ENCODE results near the gene POP4.
A peak's percentile ranks its signal among the peaks of the same experiment; 100 is the strongest.

The POP4 gene

DNA sequence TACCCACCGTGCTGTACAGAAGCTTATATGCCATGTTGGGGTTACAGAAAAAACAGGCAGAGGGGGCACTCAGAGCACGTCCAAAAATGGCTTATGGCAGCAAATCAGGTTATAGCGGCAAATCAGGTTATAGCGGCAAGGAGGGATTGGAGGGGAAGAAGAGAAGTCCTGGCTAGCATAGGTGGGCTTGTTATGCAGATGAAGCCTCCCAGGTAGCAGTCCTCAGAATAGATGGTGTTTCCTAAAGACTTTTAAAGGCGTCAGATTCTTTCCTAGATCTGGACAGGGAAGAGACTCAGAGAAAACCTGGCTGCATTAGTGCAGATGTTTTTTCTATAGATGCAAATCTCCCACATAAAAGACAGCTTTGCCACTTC, 39.4 kb downstream of the POP4 start:
- DNase-seq (ENCODE audit: low read depth) = no peak
- TF ChIP-seq, protein P1, sequence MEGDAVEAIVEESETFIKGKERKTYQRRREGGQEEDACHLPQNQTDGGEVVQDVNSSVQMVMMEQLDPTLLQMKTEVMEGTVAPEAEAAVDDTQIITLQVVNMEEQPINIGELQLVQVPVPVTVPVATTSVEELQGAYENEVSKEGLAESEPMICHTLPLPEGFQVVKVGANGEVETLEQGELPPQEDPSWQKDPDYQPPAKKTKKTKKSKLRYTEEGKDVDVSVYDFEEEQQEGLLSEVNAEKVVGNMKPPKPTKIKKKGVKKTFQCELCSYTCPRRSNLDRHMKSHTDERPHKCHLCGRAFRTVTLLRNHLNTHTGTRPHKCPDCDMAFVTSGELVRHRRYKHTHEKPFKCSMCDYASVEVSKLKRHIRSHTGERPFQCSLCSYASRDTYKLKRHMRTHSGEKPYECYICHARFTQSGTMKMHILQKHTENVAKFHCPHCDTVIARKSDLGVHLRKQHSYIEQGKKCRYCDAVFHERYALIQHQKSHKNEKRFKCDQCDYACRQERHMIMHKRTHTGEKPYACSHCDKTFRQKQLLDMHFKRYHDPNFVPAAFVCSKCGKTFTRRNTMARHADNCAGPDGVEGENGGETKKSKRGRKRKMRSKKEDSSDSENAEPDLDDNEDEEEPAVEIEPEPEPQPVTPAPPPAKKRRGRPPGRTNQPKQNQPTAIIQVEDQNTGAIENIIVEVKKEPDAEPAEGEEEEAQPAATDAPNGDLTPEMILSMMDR (conservative IDR thresholded peaks at IDR 0.05; ENCODE audit: control insufficient read depth, insufficient read depth, low read depth, low read length) = no peak
- no peak overlapping the region for H3K4me3 ChIP-seq (ENCODE audit: control insufficient read depth, low read depth, low read length)

DNA sequence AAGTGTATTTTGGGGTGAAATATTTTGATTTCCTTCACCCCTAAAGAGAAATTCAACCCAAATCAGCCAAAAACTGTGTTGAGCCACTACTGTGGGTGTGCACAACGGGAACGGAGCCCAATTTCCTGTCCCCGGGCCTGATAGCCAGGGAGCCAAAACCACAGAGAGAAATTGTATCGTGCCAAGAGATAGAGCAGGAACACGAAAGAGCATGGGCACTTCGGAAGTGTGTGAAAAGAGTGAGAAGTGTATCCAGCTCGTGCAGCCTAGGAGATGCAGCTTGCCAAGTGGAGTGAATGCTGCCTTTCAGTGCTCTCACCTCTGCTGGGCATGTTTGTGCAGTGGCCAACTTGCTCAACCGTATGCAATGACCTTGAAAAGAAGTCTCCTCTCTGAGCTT, 39.8 kb downstream of the POP4 start:
- TF ChIP-seq, protein P1 (conservative IDR thresholded peaks at IDR 0.05; ENCODE audit: control insufficient read depth, insufficient read depth, low read depth, low read length) = no peak
- DNase-seq (ENCODE audit: low read depth) = peak; percentile 34
- H3K4me3 ChIP-seq (ENCODE audit: control insufficient read depth, low read depth, low read length) = no peak overlapping the region

DNA sequence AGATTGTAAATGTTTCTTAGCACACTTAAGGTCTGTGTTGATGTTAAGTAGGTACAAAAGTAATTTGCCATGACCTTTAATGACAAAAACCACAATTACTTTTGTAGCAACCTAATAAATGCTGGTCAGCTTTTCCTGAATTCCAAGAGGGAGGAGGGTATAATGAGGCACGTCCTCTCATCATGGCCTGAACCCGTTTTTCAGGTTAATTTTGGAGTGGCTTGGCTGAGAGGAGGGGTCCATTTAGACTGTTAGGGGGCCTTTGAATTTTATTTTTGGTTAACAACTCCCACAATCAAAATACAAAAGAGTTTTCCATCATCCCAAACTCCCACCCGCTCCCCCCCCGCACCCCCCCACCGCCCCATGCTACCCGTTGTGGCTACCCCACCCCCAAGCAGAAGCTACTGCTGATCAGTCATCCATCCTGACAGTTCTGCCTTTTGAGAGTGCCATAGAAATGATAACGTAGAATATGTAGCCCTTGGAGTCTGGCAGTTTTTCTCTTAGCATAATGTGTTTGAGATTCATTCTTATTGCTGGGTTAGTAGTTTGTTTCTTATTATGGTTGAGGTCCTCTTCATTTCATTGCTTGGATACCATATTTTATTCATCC, 44.8 kb downstream of the POP4 start:
- no peak overlapping the region for H3K4me3 ChIP-seq (ENCODE audit: control insufficient read depth, low read depth, low read length)
- TF ChIP-seq, protein P1 (conservative IDR thresholded peaks at IDR 0.05; ENCODE audit: control insufficient read depth, insufficient read depth, low read depth, low read length) = no peak
- DNase-seq (ENCODE audit: low read depth) = no peak

DNA sequence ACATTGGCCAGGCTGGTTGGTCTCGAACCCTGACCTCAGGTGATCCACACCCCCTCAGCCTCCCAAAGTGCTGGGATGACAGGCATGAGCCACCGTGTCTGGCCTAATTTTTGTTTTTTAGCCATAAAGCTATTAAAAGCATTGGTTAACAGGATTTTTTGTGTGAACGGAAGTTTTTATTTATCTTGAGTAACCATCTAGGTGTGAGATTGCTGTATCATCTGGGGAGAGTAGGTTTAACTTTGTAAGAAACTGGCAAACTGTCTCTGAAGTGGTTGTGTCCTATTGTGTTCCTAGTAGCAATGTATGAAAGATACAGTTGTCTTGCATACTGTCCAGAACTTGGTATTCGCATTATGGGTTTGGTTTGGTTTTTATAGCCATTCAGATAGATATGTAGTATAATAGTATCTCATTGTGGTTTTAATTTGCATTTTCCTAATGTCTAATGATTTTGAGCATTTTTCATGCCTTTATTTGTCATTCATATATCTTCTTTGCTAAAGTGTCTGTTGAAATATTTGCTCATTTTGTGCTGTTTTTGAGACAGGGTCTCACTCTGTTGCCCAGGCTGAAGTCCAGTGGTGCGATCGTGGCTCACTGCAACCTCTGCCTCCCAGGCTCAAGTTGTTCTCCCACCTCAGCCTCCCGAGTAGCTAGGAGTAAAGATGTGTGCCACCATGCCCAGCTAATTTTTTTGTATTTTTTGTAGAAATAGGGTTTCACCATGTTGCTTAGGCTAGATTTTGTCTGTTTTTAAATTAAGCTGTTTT, 45.7 kb downstream of the POP4 start:
- no peak overlapping the region for H3K4me3 ChIP-seq (ENCODE audit: control insufficient read depth, low read depth, low read length)
- TF ChIP-seq, protein P1 (conservative IDR thresholded peaks at IDR 0.05; ENCODE audit: control insufficient read depth, insufficient read depth, low read depth, low read length) = no peak
- no peak for DNase-seq (ENCODE audit: low read depth)

DNA sequence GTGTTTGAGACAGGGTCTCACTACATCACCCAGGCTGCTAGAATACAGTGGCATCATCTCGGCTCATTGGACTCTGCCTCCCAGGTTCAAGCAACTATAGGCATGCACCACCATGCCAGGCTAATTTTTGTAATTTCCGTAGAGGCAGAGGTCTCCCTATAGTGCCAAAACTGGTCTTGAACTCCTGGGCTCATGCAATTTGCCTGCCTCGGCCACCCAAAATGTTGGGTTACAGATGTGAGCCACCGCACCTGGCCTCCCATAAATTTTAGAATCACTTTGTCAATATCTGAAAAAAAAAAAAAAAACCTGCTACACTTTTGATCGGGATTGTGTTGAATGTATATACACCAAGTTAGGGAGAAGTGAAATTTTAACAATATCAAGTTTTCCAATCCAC, 47.3 kb downstream of the POP4 start:
- H3K4me3 ChIP-seq (ENCODE audit: control insufficient read depth, low read depth, low read length) = no peak overlapping the region
- TF ChIP-seq, protein P1 (conservative IDR thresholded peaks at IDR 0.05; ENCODE audit: control insufficient read depth, insufficient read depth, low read depth, low read length) = no peak
- no peak for DNase-seq (ENCODE audit: low read depth)

DNA sequence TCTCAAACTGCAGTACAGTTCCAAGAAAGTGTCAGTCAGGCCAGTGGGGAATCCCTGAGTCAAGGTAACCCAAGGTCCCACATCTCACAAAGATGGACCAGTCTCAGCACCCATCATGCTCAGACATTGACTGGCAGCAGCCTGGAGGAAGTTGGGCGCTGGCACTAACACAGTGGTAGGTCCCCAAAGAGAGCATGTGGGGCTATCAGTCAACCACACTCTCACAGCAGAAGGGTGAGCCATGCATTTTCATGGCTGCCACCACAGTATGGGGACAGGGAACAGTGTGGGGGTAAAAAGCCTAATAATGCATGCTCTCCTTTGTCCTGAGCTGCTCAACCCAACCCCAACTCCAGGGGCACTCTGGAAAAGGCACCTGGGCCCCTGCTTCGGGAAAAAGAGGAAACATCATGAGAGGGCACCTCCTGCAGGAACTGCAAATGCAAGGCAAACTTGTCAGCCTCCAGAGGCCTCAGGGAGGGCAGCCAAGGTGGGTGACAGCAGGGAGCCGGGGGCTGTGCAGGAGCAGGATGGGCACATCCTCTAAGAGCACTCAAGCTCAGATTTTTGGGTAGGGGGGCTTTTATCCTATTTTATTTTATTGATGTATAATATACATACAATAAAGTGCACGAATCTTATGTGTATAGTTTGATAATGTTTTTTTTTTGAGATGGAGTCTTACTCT, 49.7 kb downstream of the POP4 start:
- no peak overlapping the region for H3K4me3 ChIP-seq (ENCODE audit: control insufficient read depth, low read depth, low read length)
- DNase-seq (ENCODE audit: low read depth) = no peak
- TF ChIP-seq, protein P1 (conservative IDR thresholded peaks at IDR 0.05; ENCODE audit: control insufficient read depth, insufficient read depth, low read depth, low read length) = no peak
